K562 (cell line): ENCODE results near the gene TTLL8. TPM values are rescaled to one million over a fixed set of nuclear protein-coding genes. Genes with fewer than 3 reads are reported as not detected.

Experiments used
- ARID1B ChIP-seq: fragments of 450-650 bp; IDR thresholded peaks from 2 replicates; pipeline ENCODE4 v1.6.1; 2016; ENCODE audit warnings: antibody characterized with exemption, mild to moderate bottlenecking, inconsistent platforms
- ATF4 ChIP-seq: fragments of 450-650 bp; formaldehyde crosslinking; IDR thresholded peaks from 2 replicates; pipeline ENCODE4 v1.4.0; 2022; ENCODE audit warnings: mild to moderate bottlenecking, moderate library complexity
- DPF2 ChIP-seq: fragments of 450-650 bp; IDR thresholded peaks from 2 replicates; pipeline ENCODE4 v1.6.1; 2016
- EHMT2 ChIP-seq: fragments of 450-650 bp; IDR thresholded peaks from 2 replicates; pipeline ENCODE4 v1.6.1; 2018; ENCODE audit warnings: antibody characterized with exemption
- HDAC2 ChIP-seq: fragments of 450-650 bp; IDR thresholded peaks from 2 replicates; pipeline ENCODE4 v1.6.1; 2016; ENCODE audit warnings: mild to moderate bottlenecking
- ID3 ChIP-seq, 2 experiments: fragments of 250-450 bp in 1 of 2; fragments of 450-650 bp in 1 of 2; sonication (Bioruptor Pico) in 1 of 2; IDR thresholded peaks; 2 replicates each; pipeline versions ENCODE4 v1.6.1 to v1.8.0; 2016 to 2021; ENCODE audit warnings: mild to moderate bottlenecking in 2 of 2, moderate library complexity in 2 of 2, missing compliant biosample characterization in 1 of 2, missing genetic modification characterization in 1 of 2
- IRF9 ChIP-seq: fragments of 450-650 bp; IDR thresholded peaks from 2 replicates; pipeline ENCODE4 v1.6.1; 2016; ENCODE audit warnings: missing biosample characterization, missing genetic modification characterization
- LEF1 ChIP-seq: fragments of 450-650 bp; IDR thresholded peaks from 2 replicates; pipeline ENCODE4 v1.6.1; 2016; ENCODE audit warnings: mild to moderate bottlenecking
- MBD2 ChIP-seq: sonication (generic); IDR thresholded peaks from 2 replicates; pipeline ENCODE4 v1.6.1; 2016; ENCODE audit warnings: low read depth, borderline replicate concordance
- MLLT1 ChIP-seq, 2 experiments: fragments of 450-650 bp; IDR thresholded peaks; 2 replicates each; pipeline ENCODE4 v1.6.1; 2016
- NFRKB ChIP-seq: fragments of 450-650 bp; IDR thresholded peaks from 2 replicates; pipeline ENCODE4 v1.6.1; 2016; ENCODE audit warnings: low read depth
- OTX1 ChIP-seq: fragments of 450-650 bp; formaldehyde crosslinking; IDR thresholded peaks from 2 replicates; pipeline ENCODE4 v1.4.0; 2022; ENCODE audit warnings: mild to moderate bottlenecking
- PHB2 ChIP-seq: fragments of 450-650 bp; IDR thresholded peaks from 2 replicates; pipeline ENCODE4 v1.6.1; 2017; ENCODE audit warnings: low read depth
- RBM39 ChIP-seq: fragments of 200-400 bp; formaldehyde crosslinking; optimal IDR thresholded peaks from 2 replicates; pipeline ENCODE3; 2018; ENCODE audit warnings: low read depth, low read length
- SRSF7 ChIP-seq: fragments of 200-400 bp; formaldehyde crosslinking; optimal IDR thresholded peaks from 2 replicates; pipeline ENCODE3; 2017; ENCODE audit warnings: mild to moderate bottlenecking, low read depth, low read length
- SRSF9 ChIP-seq: fragments of 200-400 bp; formaldehyde crosslinking; IDR thresholded peaks from 2 replicates; pipeline ENCODE4 v1.6.1; 2017; ENCODE audit warnings: low read depth, low read length, borderline replicate concordance
- THRA ChIP-seq: fragments of 450-650 bp; IDR thresholded peaks from 2 replicates; pipeline ENCODE4 v1.6.1; 2017; ENCODE audit warnings: mild to moderate bottlenecking, moderate library complexity
- TOE1 ChIP-seq, 2 experiments: fragments of 450-650 bp in 1 of 2; sonication (generic) in 1 of 2; formaldehyde crosslinking in 1 of 2; IDR thresholded peaks; 2 replicates each; pipeline versions ENCODE4 v1.7.1 to v1.8.0; 2016 to 2022; ENCODE audit warnings: borderline replicate concordance in 2 of 2, mild to moderate bottlenecking in 2 of 2, antibody characterized with exemption in 1 of 2, inconsistent platforms in 1 of 2, low read depth in 1 of 2, missing genetic modification reagents in 1 of 2, moderate library complexity in 1 of 2
- ZBTB26 ChIP-seq: fragments of 450-650 bp; formaldehyde crosslinking; IDR thresholded peaks from 2 replicates; pipeline ENCODE4 v1.4.0; 2022; ENCODE audit warnings: missing genetic modification characterization
- ZC3H8 ChIP-seq: fragments of 450-650 bp; IDR thresholded peaks from 2 replicates; pipeline ENCODE4 v1.6.1; 2017
- ZKSCAN8 ChIP-seq: fragments of 200-800 bp; sonication (Bioruptor generic); IDR thresholded peaks from 2 replicates; pipeline ENCODE4 v1.6.1; 2016; ENCODE audit warnings: missing genetic modification characterization, missing compliant biosample characterization
- polyA plus RNA-seq, 8 experiments: library from polyadenylated mRNA; depleted of rRNA in 4 of 8; stranded (reverse) in 5 of 8; unstranded in 3 of 8; fragments of >200 nt; fragmentation: Nextera tagmentation in 2 of 8; fragmentation: Illumina TruSeq in 1 of 8; extraction: Ambion mirVana in 2 of 8; extraction: Trizol in 1 of 8; gene quantifications; 2 replicates each; pipeline versions ENCODE4 v1.2.1 to v1.2.3, GENCODE V29; 2011 to 2014; ENCODE audit warnings: inconsistent platforms in 1 of 8, missing spikeins in 1 of 8
- total RNA-seq, 7 experiments: library from RNA; depleted of rRNA in 6 of 7; stranded (reverse); fragments of >200 nt in 6 of 7; fragmentation: Illumina TruSeq in 2 of 7; extraction: Trizol in 2 of 7; gene quantifications; 2 replicates each; pipeline versions ENCODE4 v1.2.1 to v1.2.3, GENCODE V29; 2011 to 2021; ENCODE audit warnings: low replicate concordance in 1 of 7

TTLL8 gene
- total and polyA plus RNA-seq, 9 of the 15 experiments (the other 6 are each of a cell fraction or from before 2014, with no cell fraction given), result not detected

GRCh38 chr22:49975543-49976389 is 82.3 kb downstream of the TTLL8 start (continued):
- TF ChIP-seq OTX1 (CRISPR knock-in tag) (peak; percentile 68; the same call in 1 of the 2 replicates), ZC3H8 (0 out of 2 replicates have a peak, but pooled peaks have one; percentile 59), NFRKB (0 out of 2 replicates have a peak, but pooled peaks have one; percentile 59), SRSF7 (no peak), IRF9 (tag) (no peak), ARID1B (peak; percentile 55), ATF4 (no peak), ZKSCAN8 (CRISPR knock-in tag) (no peak), HDAC2 (no peak), MLLT1 (IDR thresholded peaks at IDR 0.05) (peak; percentile 82 to 88; a peak in 3 of 4 replicates), EHMT2 (peak; percentile 51; the same call in 1 of the 2 replicates), DPF2 (peak; percentile 77), LEF1 (peak; percentile 51; the same call in 1 of the 2 replicates), ZBTB26 (CRISPR knock-in tag) (peak; percentile 89), PHB2 (peak; percentile 57; the same call in 1 of the 2 replicates), ID3 (CRISPR knock-in tag; IDR thresholded peaks at IDR 0.05) (no peak), ID3 (tag; IDR thresholded peaks at IDR 0.05) (no peak), RBM39 (no peak), THRA (no peak), TOE1 (IDR thresholded peaks at IDR 0.05; ENCODE audit: borderline replicate concordance) (peak; percentile 77), TOE1 (CRISPR knock-in tag; IDR thresholded peaks at IDR 0.05; ENCODE audit: borderline replicate concordance, low read depth) (no peak), SRSF9 (no peak), MBD2 (no peak)
